ENCODE measurements around the gene GTPBP2. TPM values are rescaled to one million over a fixed set of nuclear protein-coding genes. Genes with fewer than 3 reads are reported as not detected.

Gene GTPBP2
- total RNA-seq, 4 donors from 2014 or later: 28.2 to 31.0 (median 30.0) TPM

- H3K4me1 ChIP-seq: peaks cover 0 to 7% (median under 1%) of the 10 kb centered on the region in 4 donors
- peak in 1 of 2 donors; percentile 5 for TF ChIP-seq POLR2AphosphoS5 (IDR thresholded peaks at IDR 0.05)
- no peak for TF ChIP-seq CTCF (IDR thresholded peaks at IDR 0.05)
- WGBS: 93% methylated on average over 10 of the region's 12 CpGs
- peaks cover 42 to 82% (median 70%) of the 10 kb centered on the region in 4 donors for H3K36me3 ChIP-seq
- intact Hi-C loops (cut with DNase I): no loop called here
- no peaks in the 10 kb centered on the region for H3K27me3 ChIP-seq
- no peak overlapping the region for H3K27ac ChIP-seq (replicated peaks in 1 of 4)
- no peak for DNase-seq (ENCODE audit: extremely low spot score)
- no peaks in the 10 kb centered on the region for H3K9me3 ChIP-seq
- no peak overlapping the region for H3K4me3 ChIP-seq
Measured at GRCh38 chr6:43621078-43621835, 7.8 kb downstream of the GTPBP2 start.

- no peaks in the 10 kb centered on the region for H3K27me3 ChIP-seq
- TF ChIP-seq EP300 (IDR thresholded peaks at IDR 0.05) (no peak), POLR2AphosphoS5 (IDR thresholded peaks at IDR 0.05) (no peak), CTCF (IDR thresholded peaks at IDR 0.05) (no peak), POLR2A (IDR thresholded peaks at IDR 0.05; ENCODE audit: low read depth) (no peak)
- no peak overlapping the region for H3K27ac ChIP-seq (replicated peaks in 1 of 4)
- WGBS: 96% methylated on average over 9 of the region's 9 CpGs
- no peaks in the 10 kb centered on the region for H3K4me1 ChIP-seq
- DNase-seq (ENCODE audit: extremely low spot score): no peak
- H3K9me3 ChIP-seq: no peaks in the 10 kb centered on the region
- intact Hi-C loops (cut with DNase I): no loop called here
- H3K4me3 ChIP-seq: no peak overlapping the region
- peaks cover 15 to 77% (median 59%) of the 10 kb centered on the region in 4 donors for H3K36me3 ChIP-seq
Measured at GRCh38 chr6:43616725-43617472, 12.2 kb downstream of the GTPBP2 start.

- Histone ChIP-seq H3K4me3 (no peak overlapping the region), H3K27me3 (no peaks in the 10 kb centered on the region), H3K36me3 (peaks cover 4 to 74% (median 49%) of the 10 kb centered on the region in 4 donors), H3K27ac (replicated peaks in 1 of 4) (no peak overlapping the region), H3K9me3 (no peaks in the 10 kb centered on the region), H3K4me1 (no peaks in the 10 kb centered on the region)
- no peak for DNase-seq (ENCODE audit: extremely low spot score)
- TF ChIP-seq POLR2AphosphoS5 (IDR thresholded peaks at IDR 0.05): no peak
- TF ChIP-seq EP300 (IDR thresholded peaks at IDR 0.05): no peak
- no peak for TF ChIP-seq CTCF (IDR thresholded peaks at IDR 0.05)
- TF ChIP-seq POLR2A (IDR thresholded peaks at IDR 0.05; ENCODE audit: low read depth): no peak
- 85% methylated on average over 3 of the region's 3 CpGs for WGBS
- intact Hi-C loops (cut with DNase I): no loop called here
Measured at GRCh38 chr6:43614396-43614730, 14.7 kb downstream of the GTPBP2 start.

- H3K27me3 ChIP-seq: no peaks in the 10 kb centered on the region
- H3K36me3 ChIP-seq: peaks cover 4 to 71% (median 48%) of the 10 kb centered on the region in 4 donors
- 91% methylated on average over 6 of the region's 6 CpGs for WGBS
- no peaks in the 10 kb centered on the region for H3K4me1 ChIP-seq
- intact Hi-C loops (cut with DNase I): no loop called here
- no peaks in the 10 kb centered on the region for H3K9me3 ChIP-seq
- no peak overlapping the region for H3K4me3 ChIP-seq
- DNase-seq (ENCODE audit: extremely low spot score): no peak
- TF ChIP-seq CTCF (IDR thresholded peaks at IDR 0.05): no peak
- no peak overlapping the region for H3K27ac ChIP-seq (replicated peaks in 1 of 4)
Measured at GRCh38 chr6:43613721-43614395, 15.2 kb downstream of the GTPBP2 start.

Data from esophagus muscularis mucosa (tissue), 4 donors.